ENCODE measurements around the gene DPYSL4. TPM values are rescaled to one million over a fixed set of nuclear protein-coding genes. Genes with fewer than 3 reads are reported as not detected.

The DPYSL4 gene
- polyA plus RNA-seq, 3 donors, result 0.08 TPM; not detected in 2

DNA sequence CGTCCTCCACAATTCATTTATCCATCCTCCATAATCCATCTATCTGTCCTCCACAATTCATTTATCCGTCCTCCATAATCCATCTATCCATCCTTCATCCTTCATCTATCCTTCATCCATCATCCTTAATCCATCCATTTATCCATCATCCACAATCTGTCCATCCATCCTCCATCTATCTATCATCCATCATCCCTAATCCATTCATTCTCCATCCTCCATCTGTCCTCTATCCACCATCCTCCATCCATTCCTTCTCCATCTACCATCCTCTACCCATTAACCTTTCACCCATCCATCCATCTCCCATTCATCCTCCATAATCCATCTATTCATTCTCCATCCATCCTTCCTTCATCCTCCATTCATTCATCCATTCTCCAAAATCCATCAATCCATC is 36.0 kb upstream of the DPYSL4 start:
- TF ChIP-seq, protein P1, sequence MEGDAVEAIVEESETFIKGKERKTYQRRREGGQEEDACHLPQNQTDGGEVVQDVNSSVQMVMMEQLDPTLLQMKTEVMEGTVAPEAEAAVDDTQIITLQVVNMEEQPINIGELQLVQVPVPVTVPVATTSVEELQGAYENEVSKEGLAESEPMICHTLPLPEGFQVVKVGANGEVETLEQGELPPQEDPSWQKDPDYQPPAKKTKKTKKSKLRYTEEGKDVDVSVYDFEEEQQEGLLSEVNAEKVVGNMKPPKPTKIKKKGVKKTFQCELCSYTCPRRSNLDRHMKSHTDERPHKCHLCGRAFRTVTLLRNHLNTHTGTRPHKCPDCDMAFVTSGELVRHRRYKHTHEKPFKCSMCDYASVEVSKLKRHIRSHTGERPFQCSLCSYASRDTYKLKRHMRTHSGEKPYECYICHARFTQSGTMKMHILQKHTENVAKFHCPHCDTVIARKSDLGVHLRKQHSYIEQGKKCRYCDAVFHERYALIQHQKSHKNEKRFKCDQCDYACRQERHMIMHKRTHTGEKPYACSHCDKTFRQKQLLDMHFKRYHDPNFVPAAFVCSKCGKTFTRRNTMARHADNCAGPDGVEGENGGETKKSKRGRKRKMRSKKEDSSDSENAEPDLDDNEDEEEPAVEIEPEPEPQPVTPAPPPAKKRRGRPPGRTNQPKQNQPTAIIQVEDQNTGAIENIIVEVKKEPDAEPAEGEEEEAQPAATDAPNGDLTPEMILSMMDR (IDR thresholded peaks at IDR 0.05), result no peak
- no peaks in the 10 kb centered on the region for H3K27me3 ChIP-seq (ENCODE audit: control insufficient read depth in 2 of 2, insufficient read depth in 2 of 2, low read length in 2 of 2)
- Mint-ChIP-seq H3K27ac (no peak overlapping the region), H3K27me3 (ENCODE audit: low read depth in 3 of 3) (no peaks in the 10 kb centered on the region), H3K36me3 (no peaks in the 10 kb centered on the region), H3K4me1 (no peaks in the 10 kb centered on the region), H3K9me3 (no peaks in the 10 kb centered on the region), H3K4me3 (no peak overlapping the region)
- H3K36me3 ChIP-seq (replicated peaks in 1 of 2; ENCODE audit: control insufficient read depth in 1 of 2, insufficient read depth in 2 of 2, low read length in 2 of 2), result no peaks in the 10 kb centered on the region
- no peak overlapping the region for H3K4me2 ChIP-seq (replicated peaks; ENCODE audit: extremely low read depth, low read length, poor library complexity, severe bottlenecking)
- intact Hi-C loops (cut with micrococcal nuclease), result no loop called here
- H3K9ac ChIP-seq (ENCODE audit: insufficient read depth, low read length, poor library complexity, severe bottlenecking), result no peak overlapping the region
- no peaks in the 10 kb centered on the region for H3K9me3 ChIP-seq (replicated peaks in 1 of 2; ENCODE audit: control insufficient read depth in 1 of 2, insufficient read depth in 1 of 2, low read length in 2 of 2)
- no peaks in the 10 kb centered on the region for H3K4me1 ChIP-seq (ENCODE audit: control insufficient read depth in 1 of 2, insufficient read depth in 2 of 2, low read length in 2 of 2)
- DNase-seq, result no peak
- H3K79me2 ChIP-seq (ENCODE audit: insufficient read depth, low read length), result no peaks in the 10 kb centered on the region
- no peak overlapping the region for H2AFZ ChIP-seq (ENCODE audit: insufficient read depth, low read depth, low read length, poor library complexity, severe bottlenecking)
- H3K4me3 ChIP-seq (replicated peaks in 1 of 3; ENCODE audit: low read depth in 2 of 3, low read length in 3 of 3), result no peak overlapping the region
- no peaks in the 10 kb centered on the region for H4K20me1 ChIP-seq (ENCODE audit: insufficient read depth, low read length)
- no peak overlapping the region for H3K27ac ChIP-seq (ENCODE audit: low read depth in 1 of 2, low read length in 2 of 2)
- 90% methylated on average over 2 of the region's 2 CpGs for WGBS (ENCODE audit: insufficient coverage)

DNA sequence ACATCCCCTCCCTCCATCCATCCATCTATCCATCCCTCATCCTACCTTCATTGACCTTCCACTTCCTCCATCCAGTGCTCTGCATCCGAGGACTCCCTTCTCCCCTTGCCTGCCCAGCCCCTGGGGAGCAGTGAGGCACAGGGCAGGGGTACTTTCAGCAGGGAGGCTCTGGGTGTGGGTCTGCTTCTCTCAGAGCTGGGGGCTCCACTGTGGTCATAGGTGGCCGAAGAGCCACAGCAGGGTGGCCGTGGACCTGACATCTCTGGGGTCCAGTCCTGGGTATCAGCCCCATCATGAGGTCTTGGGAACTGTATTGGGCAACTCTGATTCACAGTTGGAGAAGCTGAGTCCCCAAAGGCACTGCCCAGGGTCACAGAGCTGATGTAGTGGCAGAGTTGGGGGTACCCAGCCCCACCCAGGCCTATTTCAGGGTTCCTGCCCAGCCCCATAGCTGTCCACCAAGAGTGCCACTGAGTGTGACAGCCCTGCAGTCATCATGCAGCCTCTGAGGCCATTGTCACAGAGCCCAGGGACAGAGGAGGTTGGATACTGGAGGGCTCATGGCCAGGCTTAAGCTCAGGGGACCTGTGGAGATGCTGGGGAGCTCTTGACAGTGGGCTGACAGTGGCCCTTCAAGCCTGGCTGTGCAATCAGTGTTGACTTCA is 35.3 kb upstream of the DPYSL4 start:
- no peak for DNase-seq

More for the DNA sequence above, 35.3 kb upstream of the DPYSL4 start:
- no peak overlapping the region for H3K4me3 ChIP-seq (replicated peaks in 1 of 3; ENCODE audit: low read depth in 2 of 3, low read length in 3 of 3)
- H3K9ac ChIP-seq (ENCODE audit: insufficient read depth, low read length, poor library complexity, severe bottlenecking), result no peak overlapping the region
- no peaks in the 10 kb centered on the region for H3K9me3 Mint-ChIP-seq
- H3K36me3 ChIP-seq (replicated peaks in 1 of 2; ENCODE audit: control insufficient read depth in 1 of 2, insufficient read depth in 2 of 2, low read length in 2 of 2), result no peaks in the 10 kb centered on the region
- H3K9me3 ChIP-seq (replicated peaks in 1 of 2; ENCODE audit: control insufficient read depth in 1 of 2, insufficient read depth in 1 of 2, low read length in 2 of 2), result no peaks in the 10 kb centered on the region
- H2AFZ ChIP-seq (ENCODE audit: insufficient read depth, low read depth, low read length, poor library complexity, severe bottlenecking), result no peak overlapping the region
- 100% methylated on average over 2 of the region's 3 CpGs for WGBS (ENCODE audit: insufficient coverage)
- H4K20me1 ChIP-seq (ENCODE audit: insufficient read depth, low read length), result no peaks in the 10 kb centered on the region
- TF ChIP-seq, protein P1 (IDR thresholded peaks at IDR 0.05), result no peak
- no peaks in the 10 kb centered on the region for H3K4me1 ChIP-seq (ENCODE audit: control insufficient read depth in 1 of 2, insufficient read depth in 2 of 2, low read length in 2 of 2)
- H3K79me2 ChIP-seq (ENCODE audit: insufficient read depth, low read length), result no peaks in the 10 kb centered on the region
- no peak overlapping the region for H3K27ac Mint-ChIP-seq
- H3K4me1 Mint-ChIP-seq, result no peaks in the 10 kb centered on the region
- H3K27me3 ChIP-seq (ENCODE audit: control insufficient read depth in 2 of 2, insufficient read depth in 2 of 2, low read length in 2 of 2), result no peaks in the 10 kb centered on the region
- H3K36me3 Mint-ChIP-seq, result no peaks in the 10 kb centered on the region
- H3K4me3 Mint-ChIP-seq, result no peak overlapping the region
- H3K27ac ChIP-seq (ENCODE audit: low read depth in 1 of 2, low read length in 2 of 2), result no peak overlapping the region
- H3K4me2 ChIP-seq (replicated peaks; ENCODE audit: extremely low read depth, low read length, poor library complexity, severe bottlenecking), result no peak overlapping the region
- no peaks in the 10 kb centered on the region for H3K27me3 Mint-ChIP-seq (ENCODE audit: low read depth in 3 of 3)
- intact Hi-C loops (cut with micrococcal nuclease), result no loop called here
